Adrenal gland (tissue), 5 donors: Measurements from ENCODE around the gene PELO.

ENCODE experiments used
- CTCF ChIP-seq, 6 experiments: fragments of 450-650 bp in 4 of 6; fragments of 200-600 bp in 2 of 6; sonication (generic) in 1 of 6; IDR thresholded peaks; 1 replicate in 5 of 6; 2 replicates in 1 of 6; pipeline versions ENCODE4 v1.5.1 to v1.8.0; 2016 to 2021; ENCODE audit warnings: antibody characterized with exemption in 6 of 6, mild to moderate bottlenecking in 2 of 6, moderate library complexity in 1 of 6
- POLR2A ChIP-seq, 2 donors: fragments of 450-650 bp; IDR thresholded peaks; one replicate each; pipeline ENCODE4 v1.6.1; 2017; ENCODE audit warnings: antibody characterized with exemption in 2 of 2, mild to moderate bottlenecking in 2 of 2, moderate library complexity in 1 of 2
- donor health status: DM: no; HTN: no; CAD: no.

- TF ChIP-seq CTCF (IDR thresholded peaks at IDR 0.05) (no peak), POLR2A (IDR thresholded peaks at IDR 0.05) (no peak)
These were observed 39.1 kb upstream of the PELO start for GRCh38 chr5:52748590-52748989.
